IMR-90 (cell line): Measurements from ENCODE around the gene PRKCE. TPM values are rescaled to one million over a fixed set of nuclear protein-coding genes. Genes with fewer than 3 reads are reported as not detected.

Experiments used
- ATAC-seq: fragments of 200-7000 bp; cut with Tn5 transposase; 2 replicates; pipeline ENCODE4 v1.9.1; 2020; ENCODE audit warnings: low read depth, mild to moderate bottlenecking, moderate library complexity
- BruUV-seq: library from RNA; stranded (reverse); fragments of 400-500 nt; replicated peaks from 2 replicates; lab custom pipeline; 2021; lab: Mats Ljungman, UMichigan
- CTCF ChIA-PET: fragments of 300-600 bp; formaldehyde crosslinking; extraction: SDS; loops from one replicate; lab custom pipeline; 2021; ENCODE audit warnings: antibody characterized with exemption; lab: Yijun Ruan, JAX
- POLR2A ChIA-PET: fragments of 300-600 bp; sonication (Branson Sonifier 250); formaldehyde crosslinking; loops from one replicate; lab custom pipeline; 2022; ENCODE audit warnings: antibody characterized with exemption; ENCODE audit not compliant: unreplicated experiment; lab: Charles Lee
- DNase-seq: peaks from one replicate; pipeline ENCODE4 v3.0.0; 2013
- H2AFZ ChIP-seq: replicated peaks from 2 replicates; pipeline ENCODE3; 2013; ENCODE audit warnings: low read length, mild to moderate bottlenecking; ENCODE audit not compliant: poor library complexity
- H2AK5ac ChIP-seq: 2 replicates; pipeline ENCODE4 v1.6.1; 2013; ENCODE audit warnings: low read depth, low read length, inconsistent platforms
- H2AK9ac ChIP-seq: replicated peaks from 2 replicates; pipeline ENCODE3; 2013; ENCODE audit warnings: mild to moderate bottlenecking, low read depth, low read length, moderate library complexity; ENCODE audit not compliant: poor library complexity
- H2BK120ac ChIP-seq: 2 replicates; pipeline ENCODE4 v1.6.1; 2013; ENCODE audit warnings: low read depth, low read length, inconsistent platforms
- H2BK15ac ChIP-seq: 3 replicates; pipeline ENCODE4 v1.6.1; 2013; ENCODE audit warnings: low read depth, low read length, inconsistent platforms
- H2BK20ac ChIP-seq: 2 replicates; pipeline ENCODE4 v1.6.1; 2013; ENCODE audit warnings: low read depth, mild to moderate bottlenecking, inconsistent platforms, low read length, moderate library complexity
- H2BK5ac ChIP-seq: 2 replicates; pipeline ENCODE4 v1.6.1; 2013; ENCODE audit warnings: mild to moderate bottlenecking, low read depth, low read length, inconsistent platforms; ENCODE audit not compliant: poor library complexity, severe bottlenecking
- H3K14ac ChIP-seq: replicated peaks from 2 replicates; pipeline ENCODE4 v1.6.1; 2013; ENCODE audit warnings: low read depth, low read length, inconsistent platforms
- H3K18ac ChIP-seq: 2 replicates; pipeline ENCODE4 v1.6.1; 2013; ENCODE audit warnings: low read depth, low read length, control low read depth
- H3K23ac ChIP-seq: 2 replicates; pipeline ENCODE4 v1.6.1; 2013; ENCODE audit warnings: low read depth, low read length, inconsistent platforms
- H3K27ac ChIP-seq: 2 replicates; pipeline ENCODE4 v1.5.1; 2013; ENCODE audit warnings: mild to moderate bottlenecking, control low read depth, low read length; ENCODE audit not compliant: insufficient read depth
- H3K27me3 ChIP-seq: 2 replicates; pipeline ENCODE4 v1.6.1; 2013; ENCODE audit warnings: low read length; ENCODE audit not compliant: control insufficient read depth, insufficient read depth
- H3K36me3 ChIP-seq: 2 replicates; pipeline ENCODE4 v1.6.1; 2013; ENCODE audit warnings: low read length, mixed read lengths; ENCODE audit not compliant: control insufficient read depth, insufficient read depth
- H3K4ac ChIP-seq: 2 replicates; pipeline ENCODE4 v1.6.1; 2013; ENCODE audit warnings: low read depth, low read length, inconsistent platforms
- H3K4me1 ChIP-seq: 2 replicates; pipeline ENCODE4 v1.6.1; 2013; ENCODE audit warnings: low read length, mixed read lengths; ENCODE audit not compliant: control insufficient read depth, insufficient read depth
- H3K4me2 ChIP-seq: 2 replicates; pipeline ENCODE4 v1.6.1; 2013; ENCODE audit warnings: low read depth, mild to moderate bottlenecking, control low read depth, low read length, moderate library complexity
- H3K4me3 ChIP-seq: 2 replicates; pipeline ENCODE4 v1.5.1; 2013; ENCODE audit warnings: low read depth, mild to moderate bottlenecking, control low read depth, low read length, moderate library complexity; ENCODE audit not compliant: insufficient read depth
- H3K56ac ChIP-seq: 2 replicates; pipeline ENCODE4 v1.6.1; 2013; ENCODE audit warnings: low read length, inconsistent platforms; ENCODE audit not compliant: insufficient read depth; ENCODE audit errors: extremely low read depth
- H3K79me1 ChIP-seq, 2 experiments: 2 replicates each; pipeline ENCODE4 v1.6.1; 2013; ENCODE audit warnings: low read length in 2 of 2, inconsistent platforms in 1 of 2, low read depth in 1 of 2
- H3K9ac ChIP-seq: 2 replicates; pipeline ENCODE4 v1.6.1; 2013; ENCODE audit warnings: low read depth, low read length, control low read depth
- H3K9me1 ChIP-seq: 2 replicates; pipeline ENCODE4 v1.6.1; 2013; ENCODE audit warnings: low read length, inconsistent platforms; ENCODE audit not compliant: insufficient read depth
- H3K9me3 ChIP-seq: 2 replicates; pipeline ENCODE4 v1.6.1; 2013; ENCODE audit warnings: low read length; ENCODE audit not compliant: control insufficient read depth, insufficient read depth
- H4K20me1 ChIP-seq: 2 replicates; pipeline ENCODE4 v1.6.1; 2013; ENCODE audit warnings: low read length, inconsistent platforms; ENCODE audit not compliant: insufficient read depth
- H4K5ac ChIP-seq: 2 replicates; pipeline ENCODE4 v1.6.1; 2013; ENCODE audit warnings: mild to moderate bottlenecking, low read depth, low read length, control low read depth
- H4K8ac ChIP-seq, 2 experiments: 2 replicates each; pipeline ENCODE4 v1.6.1; 2013; ENCODE audit warnings: low read depth in 2 of 2, low read length in 2 of 2, control low read depth in 1 of 2, inconsistent platforms in 1 of 2
- H4K91ac ChIP-seq: 2 replicates; pipeline ENCODE4 v1.6.1; 2013; ENCODE audit warnings: low read depth, low read length, inconsistent platforms; ENCODE audit not compliant: insufficient read depth
- BHLHE40 ChIP-seq: fragments of 150-350 bp; IDR thresholded peaks from 2 replicates; pipeline ENCODE4 v1.6.1; 2016; ENCODE audit warnings: mild to moderate bottlenecking, low read depth, low read length
- CTCF ChIP-seq: conservative IDR thresholded peaks from 2 replicates; pipeline ENCODE4 v1.5.1; 2012; ENCODE audit warnings: mild to moderate bottlenecking, low read depth, low read length, improper control_type of control experiment
- ELK1 ChIP-seq: fragments of 150-350 bp; IDR thresholded peaks from 2 replicates; pipeline ENCODE4 v1.6.1; 2016; ENCODE audit warnings: low read depth, mild to moderate bottlenecking, low read length, moderate library complexity, borderline replicate concordance
- MAZ ChIP-seq: IDR thresholded peaks from 2 replicates; pipeline ENCODE4 v1.6.1; 2012; ENCODE audit warnings: low read depth, mild to moderate bottlenecking, low read length, improper control_type of control experiment, moderate library complexity, borderline replicate concordance
- MXI1 ChIP-seq: IDR thresholded peaks from 2 replicates; pipeline ENCODE4 v1.6.1; 2012; ENCODE audit warnings: low read depth, mild to moderate bottlenecking, low read length, moderate library complexity, borderline replicate concordance
- RCOR1 ChIP-seq: IDR thresholded peaks from 2 replicates; pipeline ENCODE4 v1.6.1; 2012; ENCODE audit warnings: mild to moderate bottlenecking, low read length, improper control_type of control experiment; ENCODE audit not compliant: insufficient replicate concordance
- RFX5 ChIP-seq: IDR thresholded peaks from 2 replicates; pipeline ENCODE4 v1.8.0; 2012; ENCODE audit warnings: low read depth, mild to moderate bottlenecking, low read length, moderate library complexity
- WGBS, 2 experiments: methylation state at CpG; one replicate each; pipeline versions ENCODE4 v1.1.5 to v1.1.7; 2013; ENCODE audit warnings: missing lambda C conversion rate in 2 of 2; ENCODE audit not compliant: insufficient read length in 1 of 2; ENCODE audit errors: extremely low coverage in 2 of 2; 5-methylcytosine and 5-hydroxymethylcytosine counted together
- dilution Hi-C: fragments of 300-500 bp; cut with HindIII; formaldehyde crosslinking; loops from one replicate; pipeline ENCODE4 v1.14.3; 2018; ENCODE audit warnings: low sequenced_read_pairs; ENCODE audit not compliant: unreplicated experiment
- in situ Hi-C: fragments of 300-500 bp; cut with MboI; formaldehyde crosslinking; loops from 3 replicates; pipeline ENCODE4 v1.14.3; 2019; ENCODE audit warnings: low sequenced_read_pairs, inconsistent platforms, mixed read lengths
- intact Hi-C: fragments of 100-400 bp; cut with micrococcal nuclease; formaldehyde crosslinking; loops from 2 replicates; pipeline ENCODE4 v1.10.0; 2022
- polyA plus RNA-seq, 3 experiments: library from polyadenylated mRNA; depleted of rRNA; stranded (reverse); fragments of >200 nt; gene quantifications; 2 replicates each; pipeline ENCODE4 v1.2.3, GENCODE V29; 2012; ENCODE audit warnings: low replicate concordance in 1 of 3
- total RNA-seq: library from RNA; depleted of rRNA; stranded (reverse); fragments of >200 nt; gene quantifications from 2 replicates; pipeline ENCODE4 v1.2.3, GENCODE V29; 2012

Gene PRKCE
- total and polyA plus RNA-seq, 2 of the 4 experiments (the other 2 are of a cell fraction) = 8.1 to 32.4 TPM

GRCh38 chr2:46197672-46198071, 546.2 kb downstream of the PRKCE start:
- Histone ChIP-seq H3K14ac (0 out of 2 replicates have a peak overlapping the region, but pooled peaks have one; percentile 17), H3K36me3 (no peaks in the 10 kb centered on the region), H2BK20ac (0 out of 2 replicates have a peak overlapping the region, but pooled peaks have one; percentile 10), H2AFZ (no peak overlapping the region), H4K5ac (no peak overlapping the region), H3K4me1 (peaks cover 4% of the 10 kb centered on the region), H3K4me3 (no peak overlapping the region), H2BK5ac (no peak overlapping the region), H4K91ac (no peak overlapping the region), H3K79me1 (no peaks in the 10 kb centered on the region), H4K20me1 (no peaks in the 10 kb centered on the region), H2BK120ac (no peak overlapping the region), H3K56ac (no peak overlapping the region), H3K18ac (no peak overlapping the region), H3K9me3 (no peaks in the 10 kb centered on the region; the same call in 1 of the 2 replicates), H3K27me3 (no peaks in the 10 kb centered on the region; the same call in 1 of the 2 replicates), H4K8ac (no peak overlapping the region), H3K23ac (no peak overlapping the region), H3K4ac (peak overlapping the region; percentile 31; the same call in 1 of the 2 replicates), H2BK15ac (no peak overlapping the region), H2AK5ac (no peak overlapping the region), H2AK9ac (peak overlapping the region; percentile 30), H3K27ac (no peak overlapping the region), H3K4me2 (no peak overlapping the region), H3K9me1 (peaks cover 16% of the 10 kb centered on the region), H3K9ac (no peak overlapping the region)
- TF ChIP-seq RFX5 = no peak
- TF ChIP-seq BHLHE40 = no peak
- no peak for TF ChIP-seq ELK1
- no peak for TF ChIP-seq MAZ
- TF ChIP-seq RCOR1 = no peak
- no peak for TF ChIP-seq CTCF
- TF ChIP-seq MXI1 = no peak
- 80% methylated on average over 1 of the region's 4 CpGs; no CpG with 5 or more reads in 1 of the 2 experiments for WGBS, 2 experiments
- in situ Hi-C loops (no loop called here), intact Hi-C loops (no loop called here), dilution Hi-C loops (no loop called here)
- no peak for DNase-seq
- POLR2A ChIA-PET = no interaction called here
- BruUV-seq = no TSS peak
- CTCF ChIA-PET = interaction anchor here (0.7 kb wide), 1 partner anchor 104 kb away, joined by 4 read pairs; no protein-coding TSS in a partner anchor
- no peak for ATAC-seq
